C4-2B (cell line): ENCODE results near the gene MTA2.

Source experiments
- ZFX ChIP-seq: fragments of 450-650 bp; IDR thresholded peaks from 2 replicates; pipeline ENCODE4 v1.6.1; 2017
- TF ChIP-seq, protein P1 (sequence below): fragments of 450-650 bp; conservative IDR thresholded peaks from 2 replicates; pipeline ENCODE4 v1.5.1; 2017; ENCODE audit warnings: mild to moderate bottlenecking

DNA sequence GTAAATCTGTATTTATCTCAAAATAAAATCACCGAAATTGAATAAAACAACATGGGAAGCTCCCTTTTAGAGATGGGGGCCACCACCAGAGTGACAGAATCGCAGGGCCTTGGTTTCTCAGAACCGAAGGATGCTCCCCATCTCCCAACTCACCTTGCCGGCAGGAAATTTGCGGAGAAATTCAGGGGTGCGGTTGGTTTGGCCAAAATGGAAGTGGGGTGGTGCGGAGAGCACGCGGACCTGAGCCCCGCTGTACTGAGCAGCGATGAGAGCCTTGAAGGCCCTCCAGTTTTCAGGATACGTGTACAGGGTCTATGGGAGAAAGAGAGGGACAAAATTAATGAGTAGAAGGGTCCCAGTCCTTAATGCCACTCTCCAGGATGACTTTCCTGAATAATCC, 29.2 kb downstream of the MTA2 start:
- TF ChIP-seq, protein P1, sequence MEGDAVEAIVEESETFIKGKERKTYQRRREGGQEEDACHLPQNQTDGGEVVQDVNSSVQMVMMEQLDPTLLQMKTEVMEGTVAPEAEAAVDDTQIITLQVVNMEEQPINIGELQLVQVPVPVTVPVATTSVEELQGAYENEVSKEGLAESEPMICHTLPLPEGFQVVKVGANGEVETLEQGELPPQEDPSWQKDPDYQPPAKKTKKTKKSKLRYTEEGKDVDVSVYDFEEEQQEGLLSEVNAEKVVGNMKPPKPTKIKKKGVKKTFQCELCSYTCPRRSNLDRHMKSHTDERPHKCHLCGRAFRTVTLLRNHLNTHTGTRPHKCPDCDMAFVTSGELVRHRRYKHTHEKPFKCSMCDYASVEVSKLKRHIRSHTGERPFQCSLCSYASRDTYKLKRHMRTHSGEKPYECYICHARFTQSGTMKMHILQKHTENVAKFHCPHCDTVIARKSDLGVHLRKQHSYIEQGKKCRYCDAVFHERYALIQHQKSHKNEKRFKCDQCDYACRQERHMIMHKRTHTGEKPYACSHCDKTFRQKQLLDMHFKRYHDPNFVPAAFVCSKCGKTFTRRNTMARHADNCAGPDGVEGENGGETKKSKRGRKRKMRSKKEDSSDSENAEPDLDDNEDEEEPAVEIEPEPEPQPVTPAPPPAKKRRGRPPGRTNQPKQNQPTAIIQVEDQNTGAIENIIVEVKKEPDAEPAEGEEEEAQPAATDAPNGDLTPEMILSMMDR, result no peak
- TF ChIP-seq ZFX, result no peak
